Lower lobe of right lung (tissue), 2 donors: ENCODE data around the gene KRT40. TPM values are rescaled to one million over a fixed set of nuclear protein-coding genes. Genes with fewer than 3 reads are reported as not detected.
A peak's percentile ranks its signal among the peaks of the same experiment; 100 is the strongest.

ENCODE experiments used
- ATAC-seq, 2 donors: fragments of 200-7000 bp; cut with Tn5 transposase; one replicate each; pipeline ENCODE4 v1.9.1; 2020 to 2022; ENCODE audit warnings: mild to moderate bottlenecking in 2 of 2, moderate library complexity in 2 of 2
- DNase-seq: peaks from one replicate; pipeline ENCODE4 v3.0.0-alpha.2; 2020
- H3K27ac ChIP-seq: fragments of 200-600 bp; one replicate; pipeline ENCODE4 v1.8.0; 2022
- H3K27me3 ChIP-seq: fragments of 200-600 bp; one replicate; pipeline ENCODE4 v1.8.0; 2022; ENCODE audit warnings: low read depth
- H3K36me3 ChIP-seq: fragments of 200-600 bp; one replicate; pipeline ENCODE4 v1.8.0; 2022; ENCODE audit warnings: mild to moderate bottlenecking
- H3K4me1 ChIP-seq: fragments of 200-600 bp; one replicate; pipeline ENCODE4 v1.8.0; 2022
- H3K4me3 ChIP-seq: fragments of 200-600 bp; one replicate; pipeline ENCODE4 v1.8.0; 2022; ENCODE audit warnings: mild to moderate bottlenecking
- H3K9me3 ChIP-seq: fragments of 200-600 bp; one replicate; pipeline ENCODE4 v1.8.0; 2022
- intact Hi-C: fragments of 100-400 bp; cut with DNase I; formaldehyde crosslinking; loops from one replicate; pipeline ENCODE4 v1.11.0; 2022
- total RNA-seq: library from RNA; stranded (reverse); fragmentation: NEBNext Ultra II Directional; extraction: Animal tissue kit (Norgen Biotek cat#: 25700); gene quantifications from one replicate; pipeline ENCODE4 v1.2.1, GENCODE V29; 2021
- TF ChIP-seq, protein P1 (sequence below): fragments of 200-600 bp; IDR thresholded peaks from one replicate; pipeline ENCODE4 v1.8.0; 2022; ENCODE audit warnings: antibody characterized with exemption, mild to moderate bottlenecking
- donor health status: DM: no; HTN: yes; CAD: no; lungs with severe emphysema.

Gene KRT40
- total RNA-seq, 1 donor from 2014 or later = 0.27 TPM

DNA sequence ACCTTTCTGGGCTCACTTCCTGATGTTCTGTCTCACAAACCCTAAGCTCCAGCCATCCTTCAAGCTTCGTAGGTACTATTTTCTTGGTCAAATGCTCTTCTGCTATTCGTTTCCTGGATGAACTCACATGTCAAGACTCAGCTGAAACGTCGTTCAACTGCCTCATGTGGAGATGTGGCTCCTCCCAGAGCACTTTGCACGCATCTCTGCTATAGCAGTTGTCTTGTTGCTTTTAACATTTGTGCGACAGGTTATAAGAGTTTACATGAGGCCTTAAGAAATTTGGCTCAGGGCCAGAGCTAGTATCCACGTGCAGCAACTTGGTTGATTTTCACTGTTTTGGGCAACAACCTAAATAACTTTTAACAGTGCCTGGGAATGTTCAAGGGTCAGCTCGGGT is 2.8 kb upstream of the KRT40 start:
- H3K4me3 ChIP-seq = no peak overlapping the region
- H3K27ac ChIP-seq = no peak overlapping the region
- no peaks in the 10 kb centered on the region for H3K36me3 ChIP-seq
- intact Hi-C loops = no loop called here
- ATAC-seq (no peak), DNase-seq (no peak)
- no peaks in the 10 kb centered on the region for H3K4me1 ChIP-seq
- TF ChIP-seq, protein P1, sequence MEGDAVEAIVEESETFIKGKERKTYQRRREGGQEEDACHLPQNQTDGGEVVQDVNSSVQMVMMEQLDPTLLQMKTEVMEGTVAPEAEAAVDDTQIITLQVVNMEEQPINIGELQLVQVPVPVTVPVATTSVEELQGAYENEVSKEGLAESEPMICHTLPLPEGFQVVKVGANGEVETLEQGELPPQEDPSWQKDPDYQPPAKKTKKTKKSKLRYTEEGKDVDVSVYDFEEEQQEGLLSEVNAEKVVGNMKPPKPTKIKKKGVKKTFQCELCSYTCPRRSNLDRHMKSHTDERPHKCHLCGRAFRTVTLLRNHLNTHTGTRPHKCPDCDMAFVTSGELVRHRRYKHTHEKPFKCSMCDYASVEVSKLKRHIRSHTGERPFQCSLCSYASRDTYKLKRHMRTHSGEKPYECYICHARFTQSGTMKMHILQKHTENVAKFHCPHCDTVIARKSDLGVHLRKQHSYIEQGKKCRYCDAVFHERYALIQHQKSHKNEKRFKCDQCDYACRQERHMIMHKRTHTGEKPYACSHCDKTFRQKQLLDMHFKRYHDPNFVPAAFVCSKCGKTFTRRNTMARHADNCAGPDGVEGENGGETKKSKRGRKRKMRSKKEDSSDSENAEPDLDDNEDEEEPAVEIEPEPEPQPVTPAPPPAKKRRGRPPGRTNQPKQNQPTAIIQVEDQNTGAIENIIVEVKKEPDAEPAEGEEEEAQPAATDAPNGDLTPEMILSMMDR = no peak
- no peaks in the 10 kb centered on the region for H3K9me3 ChIP-seq
- no peaks in the 10 kb centered on the region for H3K27me3 ChIP-seq

DNA sequence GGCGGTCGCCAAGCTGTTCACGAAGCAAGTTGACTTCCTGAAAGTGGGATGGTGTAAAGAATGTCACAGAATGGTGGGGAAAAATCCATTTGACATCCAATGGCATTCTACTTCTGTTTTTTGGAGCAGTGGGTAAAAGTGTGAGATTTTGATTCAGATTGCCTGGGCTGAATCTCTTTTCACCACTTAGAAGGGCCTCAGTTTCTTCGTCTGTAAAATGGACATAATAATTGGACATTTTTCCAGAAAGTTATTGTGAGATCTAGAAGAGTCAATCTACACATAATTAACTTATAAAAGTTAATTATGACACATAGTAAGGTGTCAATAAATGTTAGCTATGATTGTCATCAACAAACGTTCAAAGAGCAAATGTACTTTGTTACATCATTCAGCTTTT is 3.0 kb downstream of the KRT40 start:
- TF ChIP-seq, protein P1 = no peak
- Histone ChIP-seq H3K9me3 (no peaks in the 10 kb centered on the region), H3K27ac (no peak overlapping the region), H3K4me1 (no peaks in the 10 kb centered on the region), H3K27me3 (peaks cover 7% of the 10 kb centered on the region), H3K36me3 (no peaks in the 10 kb centered on the region), H3K4me3 (no peak overlapping the region)
- intact Hi-C loops = no loop called here
- no peak for ATAC-seq
- DNase-seq = no peak

DNA sequence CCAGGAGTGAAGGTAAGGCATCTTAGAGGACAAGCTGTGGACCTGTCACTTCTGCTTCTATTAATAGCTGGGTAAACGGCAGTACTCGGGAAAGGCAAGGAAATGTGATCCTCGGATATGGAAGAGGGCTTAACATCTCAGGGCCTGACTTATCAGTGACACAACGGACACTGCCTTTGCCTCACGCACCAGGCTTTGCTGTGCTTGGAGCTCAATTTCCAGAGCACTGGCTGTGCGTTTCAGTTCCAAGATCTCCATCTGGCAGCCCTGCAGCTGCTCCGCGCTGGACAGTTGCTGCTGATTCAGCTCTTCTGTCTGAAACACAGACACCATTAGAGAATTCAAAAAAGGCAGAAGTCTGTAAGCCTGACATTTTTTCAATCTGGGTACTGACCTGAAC is 3.5 kb downstream of the KRT40 start:
- ATAC-seq (no peak), DNase-seq (no peak)
- no peaks in the 10 kb centered on the region for H3K4me1 ChIP-seq
- no peak overlapping the region for H3K27ac ChIP-seq
- intact Hi-C loops = no loop called here
- peaks cover 7% of the 10 kb centered on the region for H3K27me3 ChIP-seq
- H3K4me3 ChIP-seq = no peak overlapping the region
- H3K36me3 ChIP-seq = no peaks in the 10 kb centered on the region
- TF ChIP-seq, protein P1 = no peak
- no peaks in the 10 kb centered on the region for H3K9me3 ChIP-seq

DNA sequence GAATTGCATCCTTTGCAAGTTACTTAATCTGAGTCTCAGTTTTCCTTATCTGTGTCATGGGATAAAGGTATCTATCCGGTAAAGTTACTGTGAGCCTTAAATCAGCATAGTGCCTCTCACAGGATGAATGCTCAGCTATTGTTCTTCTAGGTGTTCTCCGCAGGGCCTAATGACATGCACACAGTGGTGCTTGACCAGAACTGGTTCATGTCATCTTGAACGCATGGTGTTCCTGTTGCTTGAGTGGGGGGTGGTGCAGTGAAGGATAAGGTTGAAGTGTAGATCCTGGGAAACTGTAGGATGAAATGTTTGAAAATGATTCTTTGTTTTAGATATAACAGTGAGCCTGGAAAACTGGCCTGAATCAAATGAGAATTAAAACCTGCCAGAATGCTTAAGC is 4.0 kb downstream of the KRT40 start:
- intact Hi-C loops = no loop called here
- Histone ChIP-seq H3K36me3 (no peaks in the 10 kb centered on the region), H3K27me3 (peaks cover 7% of the 10 kb centered on the region), H3K4me1 (no peaks in the 10 kb centered on the region), H3K27ac (no peak overlapping the region), H3K4me3 (no peak overlapping the region), H3K9me3 (no peaks in the 10 kb centered on the region)
- no peak for DNase-seq
- TF ChIP-seq, protein P1 = no peak
- ATAC-seq = no peak

DNA sequence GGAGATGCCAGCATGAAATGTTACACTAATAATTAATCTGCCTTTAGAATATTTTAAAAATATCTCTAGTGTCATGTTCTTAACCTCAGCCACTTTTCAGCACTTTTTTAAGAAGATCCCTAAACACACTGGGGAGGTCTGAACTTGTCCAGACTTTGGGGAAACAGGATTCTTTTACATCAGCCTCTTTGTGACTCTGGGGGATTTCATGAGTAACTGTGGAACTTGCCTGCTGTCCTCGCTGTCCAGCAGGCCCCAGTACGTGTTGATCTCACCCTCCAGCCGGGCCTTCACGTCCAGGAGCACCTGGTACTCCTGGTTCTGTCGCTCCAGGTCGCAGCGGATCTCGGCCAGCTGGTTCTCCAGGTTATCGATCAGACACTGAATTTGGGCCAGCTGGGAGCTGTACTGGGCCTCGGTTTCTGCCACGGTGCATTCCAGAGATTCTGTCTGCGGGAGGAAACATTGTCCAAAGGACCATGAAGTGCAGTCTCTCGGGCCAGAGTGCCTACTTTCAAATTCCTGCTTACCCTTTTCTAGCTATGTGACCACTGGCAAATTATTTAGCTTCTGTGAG is 5.5 kb downstream of the KRT40 start:
- H3K36me3 ChIP-seq = no peaks in the 10 kb centered on the region
- H3K4me1 ChIP-seq = no peaks in the 10 kb centered on the region
- DNase-seq (no peak), ATAC-seq (peak; percentile 47 to 62)
- peaks cover 7% of the 10 kb centered on the region for H3K27me3 ChIP-seq
- no peaks in the 10 kb centered on the region for H3K9me3 ChIP-seq
- intact Hi-C loops = no loop called here
- H3K4me3 ChIP-seq = no peak overlapping the region
- TF ChIP-seq, protein P1 = no peak
- no peak overlapping the region for H3K27ac ChIP-seq
